ENCODE results near the gene VAV2. TPM values are rescaled to one million over a fixed set of nuclear protein-coding genes. Genes with fewer than 3 reads are reported as not detected.

VAV2 gene
- total RNA-seq, 2 donors from 2014 or later, result 3.5 to 5.5 TPM

GRCh38 chr9:133978226-133978898 is 13.8 kb downstream of the VAV2 start:
- ATAC-seq (no peak), DNase-seq (peak in 1 of 3 donors; percentile 3)
- H3K4me1 Mint-ChIP-seq, result peaks cover 8% of the 10 kb centered on the region
- no peaks in the 10 kb centered on the region for H3K27me3 Mint-ChIP-seq
- no peak overlapping the region for H3K27ac Mint-ChIP-seq
- H3K4me3 Mint-ChIP-seq, result no peak overlapping the region
- H3K36me3 Mint-ChIP-seq (ENCODE audit: low read depth), result no peaks in the 10 kb centered on the region
- no peaks in the 10 kb centered on the region for H3K9me3 ChIP-seq (ENCODE audit: control insufficient read depth, low read length, poor library complexity, severe bottlenecking)

- H3K27ac Mint-ChIP-seq, result no peak overlapping the region
- DNase-seq, result peak in 1 of 3 donors; percentile 4
- no peak overlapping the region for H3K4me3 Mint-ChIP-seq
- no peaks in the 10 kb centered on the region for H3K36me3 Mint-ChIP-seq (ENCODE audit: low read depth)
- peaks cover 8% of the 10 kb centered on the region for H3K4me1 Mint-ChIP-seq
- no peaks in the 10 kb centered on the region for H3K9me3 ChIP-seq (ENCODE audit: control insufficient read depth, low read length, poor library complexity, severe bottlenecking)
- ATAC-seq, result no peak
- H3K27me3 Mint-ChIP-seq, result no peaks in the 10 kb centered on the region
Measured at GRCh38 chr9:133977421-133978201, 14.5 kb downstream of the VAV2 start.

- Mint-ChIP-seq H3K27me3 (no peaks in the 10 kb centered on the region), H3K4me3 (no peak overlapping the region), H3K36me3 (ENCODE audit: low read depth) (no peaks in the 10 kb centered on the region), H3K27ac (no peak overlapping the region), H3K4me1 (peaks cover 8% of the 10 kb centered on the region)
- no peak for DNase-seq
- H3K9me3 ChIP-seq (ENCODE audit: control insufficient read depth, low read length, poor library complexity, severe bottlenecking), result no peaks in the 10 kb centered on the region
- ATAC-seq, result no peak
Measured at GRCh38 chr9:133976887-133977286, 15.2 kb downstream of the VAV2 start.

GRCh38 chr9:133976191-133976861 is 15.8 kb downstream of the VAV2 start:
- no peak for DNase-seq
- no peak overlapping the region for H3K27ac Mint-ChIP-seq
- ATAC-seq, result no peak
- no peaks in the 10 kb centered on the region for H3K9me3 ChIP-seq (ENCODE audit: control insufficient read depth, low read length, poor library complexity, severe bottlenecking)
- H3K4me1 Mint-ChIP-seq, result peaks cover 8% of the 10 kb centered on the region
- no peak overlapping the region for H3K4me3 Mint-ChIP-seq
- no peaks in the 10 kb centered on the region for H3K36me3 Mint-ChIP-seq (ENCODE audit: low read depth)
- H3K27me3 Mint-ChIP-seq, result no peaks in the 10 kb centered on the region

GRCh38 chr9:133975511-133975910 is 16.6 kb downstream of the VAV2 start:
- H3K9me3 ChIP-seq (ENCODE audit: control insufficient read depth, low read length, poor library complexity, severe bottlenecking), result no peaks in the 10 kb centered on the region
- Mint-ChIP-seq H3K27me3 (no peaks in the 10 kb centered on the region), H3K4me3 (no peak overlapping the region), H3K27ac (no peak overlapping the region), H3K36me3 (ENCODE audit: low read depth) (no peaks in the 10 kb centered on the region), H3K4me1 (peaks cover 6% of the 10 kb centered on the region)
- DNase-seq, result no peak
- no peak for ATAC-seq

GRCh38 chr9:133974631-133975341 is 17.3 kb downstream of the VAV2 start:
- H3K4me1 Mint-ChIP-seq, result peaks cover 5% of the 10 kb centered on the region
- no peak for ATAC-seq
- H3K27ac Mint-ChIP-seq, result no peak overlapping the region
- no peak overlapping the region for H3K4me3 Mint-ChIP-seq
- no peak for DNase-seq
- H3K9me3 ChIP-seq (ENCODE audit: control insufficient read depth, low read length, poor library complexity, severe bottlenecking), result no peaks in the 10 kb centered on the region
- no peaks in the 10 kb centered on the region for H3K36me3 Mint-ChIP-seq (ENCODE audit: low read depth)
- no peaks in the 10 kb centered on the region for H3K27me3 Mint-ChIP-seq

GRCh38 chr9:133973791-133974630 is 18.1 kb downstream of the VAV2 start:
- no peaks in the 10 kb centered on the region for H3K27me3 Mint-ChIP-seq
- ATAC-seq, result no peak
- peaks cover 8% of the 10 kb centered on the region for H3K4me1 Mint-ChIP-seq
- no peak overlapping the region for H3K4me3 Mint-ChIP-seq
- no peak overlapping the region for H3K27ac Mint-ChIP-seq
- H3K9me3 ChIP-seq (ENCODE audit: control insufficient read depth, low read length, poor library complexity, severe bottlenecking), result no peaks in the 10 kb centered on the region
- no peaks in the 10 kb centered on the region for H3K36me3 Mint-ChIP-seq (ENCODE audit: low read depth)
- no peak for DNase-seq

GRCh38 chr9:133973111-133973790 is 18.9 kb downstream of the VAV2 start:
- no peak for ATAC-seq
- H3K4me3 Mint-ChIP-seq, result peak overlapping the region; percentile 19
- H3K36me3 Mint-ChIP-seq (ENCODE audit: low read depth), result no peaks in the 10 kb centered on the region
- no peak overlapping the region for H3K27ac Mint-ChIP-seq
- H3K9me3 ChIP-seq (ENCODE audit: control insufficient read depth, low read length, poor library complexity, severe bottlenecking), result no peaks in the 10 kb centered on the region
- no peaks in the 10 kb centered on the region for H3K27me3 Mint-ChIP-seq
- H3K4me1 Mint-ChIP-seq, result peaks cover 8% of the 10 kb centered on the region
- no peak for DNase-seq

GRCh38 chr9:133971981-133972941 is 19.9 kb downstream of the VAV2 start:
- Mint-ChIP-seq H3K36me3 (ENCODE audit: low read depth) (no peaks in the 10 kb centered on the region), H3K27ac (no peak overlapping the region), H3K4me3 (no peak overlapping the region), H3K4me1 (peaks cover 10% of the 10 kb centered on the region), H3K27me3 (no peaks in the 10 kb centered on the region)
- ATAC-seq (no peak), DNase-seq (no peak)
- no peaks in the 10 kb centered on the region for H3K9me3 ChIP-seq (ENCODE audit: control insufficient read depth, low read length, poor library complexity, severe bottlenecking)

GRCh38 chr9:133971121-133971951 is 20.8 kb downstream of the VAV2 start:
- ATAC-seq (no peak), DNase-seq (no peak)
- no peaks in the 10 kb centered on the region for H3K36me3 Mint-ChIP-seq (ENCODE audit: low read depth)
- H3K27me3 Mint-ChIP-seq, result no peaks in the 10 kb centered on the region
- H3K9me3 ChIP-seq (ENCODE audit: control insufficient read depth, low read length, poor library complexity, severe bottlenecking), result no peaks in the 10 kb centered on the region
- H3K27ac Mint-ChIP-seq, result no peak overlapping the region
- peaks cover 13% of the 10 kb centered on the region for H3K4me1 Mint-ChIP-seq
- H3K4me3 Mint-ChIP-seq, result no peak overlapping the region
